Osteoblast (primary cell): ENCODE results near the gene JPT2. TPM values are rescaled to one million over a fixed set of nuclear protein-coding genes. Genes with fewer than 3 reads are reported as not detected.

Experiments
- DNase-seq: peaks from one replicate; pipeline ENCODE4 v3.0.0; 2011; ENCODE audit warnings: low spot score, mixed read lengths; ENCODE audit not compliant: insufficient read length; ENCODE audit errors: missing footprints
- H2AFZ ChIP-seq: 2 replicates; pipeline ENCODE4 v1.6.0; 2011; ENCODE audit warnings: mild to moderate bottlenecking, low read length
- H3K27ac ChIP-seq: 2 replicates; pipeline ENCODE4 v1.5.1; 2011; ENCODE audit warnings: mild to moderate bottlenecking, low read depth, low read length, moderate library complexity
- H3K27me3 ChIP-seq: 2 replicates; pipeline ENCODE4 v1.6.0; 2012; ENCODE audit warnings: mild to moderate bottlenecking, control low read depth, inconsistent platforms, low read length, moderate library complexity; ENCODE audit not compliant: insufficient read depth
- H3K36me3 ChIP-seq: 2 replicates; pipeline ENCODE4 v1.5.1; 2011; ENCODE audit warnings: mild to moderate bottlenecking, low read length, control low read depth, moderate library complexity; ENCODE audit not compliant: insufficient read depth
- H3K4me1 ChIP-seq: 2 replicates; pipeline ENCODE4 v1.5.1; 2011; ENCODE audit warnings: mild to moderate bottlenecking, low read length, control low read depth, moderate library complexity; ENCODE audit not compliant: insufficient read depth
- H3K4me2 ChIP-seq: 2 replicates; pipeline ENCODE4 v1.6.0; 2011; ENCODE audit warnings: mild to moderate bottlenecking, low read length; ENCODE audit not compliant: insufficient read depth
- H3K4me3 ChIP-seq: fragments of 200-600 bp; sonication (generic); 3 replicates; pipeline ENCODE4 v1.5.1; 2012; ENCODE audit warnings: mild to moderate bottlenecking, low read length, inconsistent platforms; ENCODE audit not compliant: insufficient read depth
- H3K79me2 ChIP-seq: 2 replicates; pipeline ENCODE4 v1.6.0; 2012; ENCODE audit warnings: mild to moderate bottlenecking, low read length, control low read depth, inconsistent platforms; ENCODE audit not compliant: insufficient read depth
- H3K9me3 ChIP-seq: 2 replicates; pipeline ENCODE4 v1.5.1; 2011; ENCODE audit warnings: low read depth, low read length, control low read depth
- H4K20me1 ChIP-seq: 2 replicates; pipeline ENCODE4 v1.6.0; 2012; ENCODE audit warnings: mild to moderate bottlenecking, low read length, control low read depth; ENCODE audit not compliant: insufficient read depth
- total RNA-seq: library from RNA; depleted of rRNA; stranded (reverse); fragments of >200 nt; gene quantifications from 2 replicates; pipeline ENCODE4 v1.2.3, GENCODE V29; 2012
- TF ChIP-seq, protein P1 (sequence below): IDR thresholded peaks from 2 replicates; pipeline ENCODE4 v1.5.1; 2011; ENCODE audit warnings: mild to moderate bottlenecking, low read depth, low read length, moderate library complexity; ENCODE audit errors: extremely low read depth

Gene JPT2
- total RNA-seq, 1 donor: 22.8 TPM

DNA sequence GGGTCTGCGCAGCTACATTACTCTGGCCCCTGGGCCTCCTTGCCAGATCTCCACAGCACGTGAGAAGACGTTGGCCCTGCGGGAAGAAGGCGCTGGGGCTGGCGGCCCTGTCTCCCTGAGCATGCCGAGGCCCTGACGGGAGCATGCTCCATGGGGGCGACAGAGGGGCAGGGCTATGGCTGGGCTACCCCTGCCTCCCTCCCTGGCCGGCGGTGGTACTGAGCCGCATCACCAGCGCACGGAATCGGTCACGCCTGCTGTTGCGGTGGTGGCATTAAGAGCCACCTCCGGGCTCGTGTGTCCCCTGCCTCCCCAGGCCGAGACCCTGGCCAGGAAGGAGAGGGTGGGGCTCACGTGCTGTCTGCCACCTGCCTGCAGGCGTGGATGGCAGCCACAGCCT is 56.0 kb downstream of the JPT2 start:
- TF ChIP-seq, protein P1, sequence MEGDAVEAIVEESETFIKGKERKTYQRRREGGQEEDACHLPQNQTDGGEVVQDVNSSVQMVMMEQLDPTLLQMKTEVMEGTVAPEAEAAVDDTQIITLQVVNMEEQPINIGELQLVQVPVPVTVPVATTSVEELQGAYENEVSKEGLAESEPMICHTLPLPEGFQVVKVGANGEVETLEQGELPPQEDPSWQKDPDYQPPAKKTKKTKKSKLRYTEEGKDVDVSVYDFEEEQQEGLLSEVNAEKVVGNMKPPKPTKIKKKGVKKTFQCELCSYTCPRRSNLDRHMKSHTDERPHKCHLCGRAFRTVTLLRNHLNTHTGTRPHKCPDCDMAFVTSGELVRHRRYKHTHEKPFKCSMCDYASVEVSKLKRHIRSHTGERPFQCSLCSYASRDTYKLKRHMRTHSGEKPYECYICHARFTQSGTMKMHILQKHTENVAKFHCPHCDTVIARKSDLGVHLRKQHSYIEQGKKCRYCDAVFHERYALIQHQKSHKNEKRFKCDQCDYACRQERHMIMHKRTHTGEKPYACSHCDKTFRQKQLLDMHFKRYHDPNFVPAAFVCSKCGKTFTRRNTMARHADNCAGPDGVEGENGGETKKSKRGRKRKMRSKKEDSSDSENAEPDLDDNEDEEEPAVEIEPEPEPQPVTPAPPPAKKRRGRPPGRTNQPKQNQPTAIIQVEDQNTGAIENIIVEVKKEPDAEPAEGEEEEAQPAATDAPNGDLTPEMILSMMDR: no peak
- Histone ChIP-seq H3K4me3 (no peak overlapping the region), H3K4me2 (no peak overlapping the region), H3K79me2 (peaks cover 38% of the 10 kb centered on the region), H3K9me3 (no peaks in the 10 kb centered on the region), H3K27ac (no peak overlapping the region), H3K27me3 (no peaks in the 10 kb centered on the region), H3K36me3 (peaks cover 29% of the 10 kb centered on the region), H2AFZ (no peak overlapping the region), H4K20me1 (peaks cover 28% of the 10 kb centered on the region), H3K4me1 (no peaks in the 10 kb centered on the region)
- DNase-seq: peak; percentile 85

DNA sequence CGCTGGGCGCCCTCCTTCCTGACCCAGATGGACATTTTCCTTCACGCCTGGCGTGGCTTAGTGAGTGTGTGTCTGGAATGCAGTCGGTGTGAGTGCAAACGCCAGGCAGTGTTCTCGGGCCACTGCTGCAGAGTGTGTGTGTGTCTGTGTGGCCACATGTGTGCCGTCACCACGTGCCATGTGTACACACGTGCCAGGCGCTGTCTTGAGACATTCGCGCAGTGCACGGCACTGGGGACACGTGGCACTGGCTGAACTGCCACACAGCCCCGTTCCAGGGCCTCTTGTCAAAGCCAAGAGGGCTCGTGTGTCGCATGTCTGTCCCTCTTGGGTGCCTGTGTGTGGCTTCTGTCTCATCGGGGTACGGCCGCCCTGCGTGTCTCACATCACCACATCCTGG is 56.7 kb downstream of the JPT2 start:
- Histone ChIP-seq H3K9me3 (no peaks in the 10 kb centered on the region), H3K36me3 (peaks cover 26% of the 10 kb centered on the region), H3K79me2 (peaks cover 42% of the 10 kb centered on the region), H3K27ac (no peak overlapping the region), H2AFZ (no peak overlapping the region), H3K4me1 (no peaks in the 10 kb centered on the region), H3K4me2 (no peak overlapping the region), H4K20me1 (peaks cover 34% of the 10 kb centered on the region), H3K4me3 (no peak overlapping the region), H3K27me3 (no peaks in the 10 kb centered on the region)
- DNase-seq: peak; percentile 73
- TF ChIP-seq, protein P1: no peak

DNA sequence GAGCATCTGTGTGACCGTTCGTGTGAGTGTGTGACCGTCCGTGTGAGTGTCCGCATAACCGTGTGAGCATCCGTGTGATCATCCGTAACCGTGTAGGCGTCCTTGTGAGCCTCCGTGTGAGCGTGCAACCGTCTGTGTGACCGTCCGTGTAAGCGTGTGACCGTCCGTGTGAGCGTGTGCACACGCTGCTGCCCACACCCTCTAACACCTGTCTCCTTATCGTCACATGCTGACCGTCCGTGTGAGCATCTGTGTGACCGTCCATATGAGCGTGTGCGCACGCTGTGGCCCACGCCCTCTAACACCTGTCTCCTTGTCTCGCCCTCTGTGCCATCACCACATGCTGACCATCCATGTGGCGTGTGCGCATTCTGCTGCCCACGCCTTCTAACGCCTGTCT is 62.2 kb downstream of the JPT2 start:
- no peak overlapping the region for H3K27ac ChIP-seq
- no peak overlapping the region for H3K4me3 ChIP-seq
- H3K27me3 ChIP-seq: no peaks in the 10 kb centered on the region
- no peak overlapping the region for H2AFZ ChIP-seq
- H3K4me2 ChIP-seq: no peak overlapping the region
- H3K9me3 ChIP-seq: no peaks in the 10 kb centered on the region
- H3K4me1 ChIP-seq: peaks cover 4% of the 10 kb centered on the region
- H4K20me1 ChIP-seq: peaks cover 31% of the 10 kb centered on the region
- peak; percentile 67 for DNase-seq
- H3K79me2 ChIP-seq: peaks cover 39% of the 10 kb centered on the region
- TF ChIP-seq, protein P1: no peak
- peaks cover 27% of the 10 kb centered on the region for H3K36me3 ChIP-seq

DNA sequence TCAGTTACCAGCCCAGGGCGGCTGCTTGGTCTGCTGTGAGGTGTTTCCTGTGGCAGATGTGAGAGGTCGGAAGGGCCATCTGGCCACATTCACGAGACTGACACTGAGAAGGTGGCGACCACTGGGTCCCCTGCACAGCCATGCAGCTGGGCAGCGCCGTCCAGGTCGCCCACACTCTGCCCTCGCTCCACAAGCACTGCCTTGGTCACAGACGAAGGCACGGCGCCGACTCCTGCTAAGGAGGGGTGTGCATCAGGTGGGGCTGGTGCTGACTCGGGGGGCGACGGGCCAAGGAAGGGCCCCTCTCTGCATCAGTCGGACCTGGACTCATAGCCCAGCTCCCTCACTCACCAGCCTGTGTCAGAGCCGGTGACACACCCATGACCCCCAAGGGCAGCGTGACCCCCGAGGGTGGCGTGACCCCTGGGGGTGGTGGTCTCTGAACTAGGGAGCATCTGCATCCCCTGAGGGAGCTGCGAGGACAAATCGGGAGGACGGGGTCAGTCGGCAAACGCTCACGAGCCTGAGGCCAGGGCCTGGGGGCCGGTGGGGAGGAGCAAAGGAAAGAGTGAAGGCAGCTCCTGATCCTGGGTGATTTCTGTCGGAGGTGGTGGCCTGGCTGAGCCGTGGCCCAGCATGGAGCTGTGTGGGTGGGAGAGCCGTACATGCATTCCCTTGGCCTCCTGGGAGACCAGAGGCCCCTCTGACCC is 62.9 kb downstream of the JPT2 start:
- H4K20me1 ChIP-seq: peaks cover 28% of the 10 kb centered on the region
- no peak overlapping the region for H3K27ac ChIP-seq

More for the DNA sequence above, 62.9 kb downstream of the JPT2 start:
- H3K36me3 ChIP-seq: peaks cover 21% of the 10 kb centered on the region
- no peaks in the 10 kb centered on the region for H3K9me3 ChIP-seq
- peaks cover 11% of the 10 kb centered on the region for H3K4me1 ChIP-seq
- TF ChIP-seq, protein P1: no peak
- no peak overlapping the region for H3K4me2 ChIP-seq
- H3K79me2 ChIP-seq: peaks cover 32% of the 10 kb centered on the region
- no peaks in the 10 kb centered on the region for H3K27me3 ChIP-seq
- no peak overlapping the region for H3K4me3 ChIP-seq
- no peak overlapping the region for H2AFZ ChIP-seq
- DNase-seq: no peak
